Lung (tissue), 12 donors: Measurements from ENCODE around the gene PCIF1. TPM values are rescaled to one million over a fixed set of nuclear protein-coding genes. Genes with fewer than 3 reads are reported as not detected.
A peak's percentile ranks its signal among the peaks of the same experiment; 100 is the strongest.

Experiments used
- ATAC-seq: fragments of 200-7000 bp; cut with Tn5 transposase; one replicate; pipeline ENCODE4 v1.9.1; 2020; ENCODE audit warnings: moderate number of reproducible peaks; ENCODE audit not compliant: insufficient read depth, low FRiP score
- DNase-seq, 3 donors: peaks; one replicate each; pipeline ENCODE4 v3.0.0-alpha.2; 2013 to 2017
- H3K27ac ChIP-seq, 2 donors: one replicate each; pipeline ENCODE4 v1.5.1; 2013; ENCODE audit warnings: mild to moderate bottlenecking in 2 of 2, moderate library complexity in 2 of 2, control low read depth in 1 of 2, inconsistent platforms in 1 of 2, low read depth in 1 of 2, low read length in 1 of 2
- H3K27me3 ChIP-seq, 3 donors: one replicate each; pipeline ENCODE4 v1.5.1; 2013; ENCODE audit warnings: low read length in 2 of 3; ENCODE audit not compliant: control insufficient read depth in 3 of 3, insufficient read depth in 3 of 3
- H3K36me3 ChIP-seq, 4 donors: one replicate each; pipeline ENCODE4 v1.5.1; 2013; ENCODE audit warnings: low read length in 4 of 4, mild to moderate bottlenecking in 1 of 4, moderate library complexity in 1 of 4; ENCODE audit not compliant: control insufficient read depth in 4 of 4, insufficient read depth in 4 of 4
- H3K4me1 ChIP-seq, 5 donors: one replicate each; pipeline ENCODE4 v1.5.1; 2013; ENCODE audit warnings: low read length in 5 of 5, mild to moderate bottlenecking in 2 of 5, moderate library complexity in 1 of 5; ENCODE audit not compliant: control insufficient read depth in 5 of 5, insufficient read depth in 5 of 5
- H3K4me3 ChIP-seq: one replicate; pipeline ENCODE4 v1.5.1; 2013; ENCODE audit warnings: mild to moderate bottlenecking, control low read depth, moderate library complexity
- H3K9ac ChIP-seq, 2 donors: one replicate each; pipeline ENCODE4 v1.5.1; 2013; ENCODE audit warnings: low read length in 2 of 2, control low read depth in 1 of 2; ENCODE audit not compliant: insufficient read depth in 1 of 2
- H3K9me3 ChIP-seq, 4 donors: one replicate each; pipeline ENCODE4 v1.5.1; 2013; ENCODE audit warnings: low read length in 3 of 4, mild to moderate bottlenecking in 1 of 4, moderate library complexity in 1 of 4; ENCODE audit not compliant: control insufficient read depth in 4 of 4, insufficient read depth in 3 of 4
- CTCF ChIP-seq: IDR thresholded peaks from 2 replicates; pipeline ENCODE4 v1.5.1; 2012; ENCODE audit warnings: mild to moderate bottlenecking; ENCODE audit errors: control extremely low read depth, extremely low read depth
- WGBS, 2 donors: extraction: QIAGEN DNeasy Blood & Tissue Kit; methylation state at CpG; one replicate each; pipeline ENCODE4 v1.1.7; 2013; 5-methylcytosine and 5-hydroxymethylcytosine counted together
- polyA plus RNA-seq, 2 donors: library from polyadenylated mRNA; stranded (reverse); fragments of 200-250 nt; gene quantifications; one replicate each; pipeline ENCODE4 v1.2.1, GENCODE V29; 2013
- total RNA-seq, 2 donors: library from RNA; depleted of rRNA in 1 of 2; stranded (reverse); fragments of >200 nt in 1 of 2; gene quantifications; one replicate each; pipeline ENCODE4 v1.2.1, GENCODE V29; 2014 to 2021
- donor health status: control.
- donor health status: control.
- donor health status: Bipolar disorder and iron deficiency.
- donor health status: healthy.
- donor health status: DM: yes; HTN: yes; CAD: no.

PCIF1 gene
- total and polyA plus RNA-seq, 4 donors = 27.7 to 48.1 (median 32.0) TPM

- H3K36me3 ChIP-seq = peaks cover 7 to 20% (median 16%) of the 10 kb centered on the region in 4 donors
- WGBS, 2 donors = 0% methylated on average over 32 to 34 of the region's 34 CpGs
- TF ChIP-seq CTCF = no peak
- peak overlapping the region; percentile 97 to 100 for H3K27ac ChIP-seq
- ATAC-seq = peak; percentile 13
- DNase-seq = peak; percentile 85 to 87 (median 86)
- H3K9me3 ChIP-seq = no peaks in the 10 kb centered on the region
- peaks cover 0 to 9% (median 2%) of the 10 kb centered on the region in 5 donors for H3K4me1 ChIP-seq
- H3K9ac ChIP-seq = peak overlapping the region; percentile 83 to 92
- no peaks in the 10 kb centered on the region for H3K27me3 ChIP-seq
- H3K4me3 ChIP-seq = peak overlapping the region; percentile 57
Observed at GRCh38 chr20:45934046-45934585, 367 bp upstream of the PCIF1 start.

- no peaks in the 10 kb centered on the region for H3K27me3 ChIP-seq
- peak overlapping the region; percentile 20 to 84 for H3K27ac ChIP-seq
- WGBS, 2 donors = 9 to 12% methylated on average over 21 of the region's 21 CpGs
- H3K4me3 ChIP-seq = peak overlapping the region; percentile 22
- no peak for TF ChIP-seq CTCF
- no peak for ATAC-seq
- peaks cover 0 to 9% (median 2%) of the 10 kb centered on the region in 5 donors for H3K4me1 ChIP-seq
- peaks cover 9 to 31% (median 29%) of the 10 kb centered on the region in 4 donors for H3K36me3 ChIP-seq
- no peaks in the 10 kb centered on the region for H3K9me3 ChIP-seq
- peak overlapping the region; percentile 69 to 98 for H3K9ac ChIP-seq
- no peak for DNase-seq
Observed at GRCh38 chr20:45935416-45936046, 1.0 kb downstream of the PCIF1 start.

- no peaks in the 10 kb centered on the region for H3K27me3 ChIP-seq
- H3K9me3 ChIP-seq = no peaks in the 10 kb centered on the region
- no peak overlapping the region for H3K27ac ChIP-seq
- no peak for DNase-seq
- H3K9ac ChIP-seq = no peak overlapping the region
- 70% methylated on average over 2 of the region's 2 CpGs for WGBS, 2 donors
- no peak for ATAC-seq
- TF ChIP-seq CTCF = no peak
- no peak overlapping the region for H3K4me3 ChIP-seq
- peaks cover 19 to 40% (median 39%) of the 10 kb centered on the region in 4 donors for H3K36me3 ChIP-seq
- H3K4me1 ChIP-seq = peaks cover 0 to 9% (median 2%) of the 10 kb centered on the region in 5 donors
Observed at GRCh38 chr20:45937765-45938164, 3.3 kb downstream of the PCIF1 start.
